ENCODE measurements around the gene CBX5.
A peak's percentile ranks its signal among the peaks of the same experiment; 100 is the strongest.
"Not testable (repeated sequence)": the region's sequence is repeated elsewhere in the genome, so short reads cannot be mapped to it uniquely, and the experiment has no call there.

The CBX5 gene

DNA sequence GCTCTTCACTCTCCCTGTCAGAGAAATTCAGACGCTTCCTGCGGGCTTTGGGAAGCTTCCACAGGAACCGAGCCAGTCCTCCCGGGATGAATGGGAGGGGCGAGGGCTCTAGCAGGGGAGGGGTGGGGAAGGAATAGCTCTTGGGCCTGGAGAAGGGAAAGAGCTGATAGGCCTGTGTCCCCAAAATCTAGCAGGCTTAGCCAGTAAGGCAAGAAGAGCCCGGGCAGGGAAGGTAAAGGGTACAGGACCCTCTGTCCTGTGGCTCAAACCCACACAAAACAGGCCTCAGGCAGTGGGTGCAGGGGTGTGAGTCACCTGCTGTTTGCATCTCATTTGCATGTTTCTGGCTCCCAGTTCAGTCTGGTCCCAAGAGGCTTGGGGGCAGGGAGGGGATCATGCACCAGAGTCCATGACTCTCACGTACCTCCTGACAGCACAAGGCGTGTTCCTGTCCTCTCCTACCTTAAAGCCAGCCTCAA lies 82.5 kb downstream of the CBX5 start:
- DNase-seq (ENCODE audit: low read depth in 2 of 2) = no peak

DNA sequence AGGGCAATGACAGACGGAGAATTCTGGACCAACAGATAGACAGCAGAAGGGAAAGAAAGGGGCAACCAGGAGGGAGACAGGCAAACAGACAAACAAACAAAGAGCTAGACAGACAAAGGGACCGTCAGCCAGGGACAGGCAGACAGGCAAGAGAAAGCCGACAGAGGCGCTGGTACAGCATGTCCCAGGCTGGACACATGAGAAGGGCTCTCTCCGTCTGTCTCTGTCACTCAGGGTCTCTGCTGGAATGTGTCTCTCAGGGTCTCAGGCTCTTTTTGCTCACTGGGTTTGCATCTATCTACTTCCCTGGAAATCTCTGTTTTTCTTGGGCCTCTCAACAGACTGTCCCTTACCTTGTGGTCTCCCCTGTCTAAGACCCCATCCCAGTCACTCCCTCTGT lies 82.9 kb downstream of the CBX5 start:
- no peak for DNase-seq (ENCODE audit: low read depth in 2 of 2)

DNA sequence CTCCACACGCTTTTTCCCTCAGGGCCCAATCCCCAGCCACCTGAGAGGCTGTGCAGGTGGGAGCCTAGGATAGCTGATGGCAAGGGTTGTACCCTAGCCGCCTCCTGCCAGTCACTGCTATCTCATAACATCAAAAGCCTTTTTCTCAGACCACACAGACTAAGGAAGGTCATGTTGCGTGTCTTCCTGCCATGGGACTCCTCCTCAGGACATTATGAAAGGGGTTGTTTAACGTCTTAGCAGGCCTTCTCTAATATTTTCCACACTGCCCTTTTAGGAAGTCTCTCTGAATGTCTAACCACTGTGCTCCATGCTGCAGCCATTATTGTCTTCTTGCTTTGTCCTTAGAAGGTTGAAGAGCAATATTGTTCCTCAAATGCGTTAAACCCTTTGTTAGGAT lies 83.5 kb downstream of the CBX5 start:
- DNase-seq (ENCODE audit: low read depth in 2 of 2) = no peak

DNA sequence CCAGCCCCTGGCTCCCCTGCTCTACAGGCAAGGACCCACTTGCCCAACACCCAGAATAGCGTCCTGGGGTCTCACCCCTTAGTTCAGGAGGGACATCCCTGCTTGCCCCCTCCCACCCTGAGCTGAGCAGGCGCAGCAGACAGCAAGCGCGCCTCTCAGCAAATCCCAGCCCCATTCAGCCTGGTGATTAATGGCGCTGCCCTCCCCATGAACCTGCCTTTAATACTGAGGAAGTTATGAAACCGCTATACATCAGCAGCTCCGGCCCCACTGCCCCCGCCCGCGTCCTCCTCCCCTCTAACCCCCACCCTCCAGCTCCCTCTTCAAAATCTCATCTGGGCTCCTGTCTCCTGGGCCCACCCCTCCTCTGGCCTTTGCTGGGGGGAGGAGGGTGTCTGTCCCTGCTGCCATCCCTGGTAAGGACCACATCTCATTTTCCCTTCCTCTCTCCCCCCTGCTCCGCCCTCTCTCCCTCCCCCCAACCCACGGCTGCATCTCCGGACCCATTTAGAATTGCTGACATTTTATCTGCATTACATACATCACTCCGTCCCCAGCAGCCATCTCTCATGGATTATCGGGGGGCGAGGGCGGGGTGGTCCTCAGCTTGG lies 84.1 kb downstream of the CBX5 start:
- DNase-seq (ENCODE audit: low read depth in 2 of 2) = no peak

DNA sequence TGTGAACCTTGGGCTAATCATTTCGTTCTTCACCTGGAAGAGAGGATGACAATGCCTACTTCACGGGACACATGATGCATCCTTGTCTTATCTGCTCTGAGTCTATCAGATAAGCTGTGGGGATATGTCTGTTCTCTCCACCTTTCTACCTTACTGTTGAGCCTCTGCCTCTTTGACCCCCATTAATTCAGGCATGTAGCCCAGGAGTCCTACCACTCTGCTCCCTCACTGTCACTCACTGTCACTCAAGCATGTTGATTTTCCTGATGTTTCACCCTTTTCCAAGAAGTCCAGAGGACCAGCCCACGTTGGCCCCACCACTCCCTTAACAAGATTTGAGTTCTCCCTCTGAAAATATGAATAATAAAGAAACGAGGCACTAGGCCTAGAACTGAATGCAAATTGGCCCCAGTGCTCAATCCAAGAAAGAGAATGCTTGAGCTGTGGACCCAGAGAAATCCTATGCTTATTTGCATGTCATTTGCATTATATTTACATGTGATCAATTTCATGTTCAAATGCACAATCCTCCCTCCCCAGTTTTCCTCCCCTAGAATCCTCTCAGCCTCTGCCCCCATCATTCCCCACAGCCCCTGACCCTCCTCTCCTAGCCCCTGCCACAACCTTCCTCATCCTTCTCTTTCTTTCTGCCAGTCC lies 84.7 kb downstream of the CBX5 start:
- DNase-seq (ENCODE audit: low read depth in 2 of 2) = no peak

DNA sequence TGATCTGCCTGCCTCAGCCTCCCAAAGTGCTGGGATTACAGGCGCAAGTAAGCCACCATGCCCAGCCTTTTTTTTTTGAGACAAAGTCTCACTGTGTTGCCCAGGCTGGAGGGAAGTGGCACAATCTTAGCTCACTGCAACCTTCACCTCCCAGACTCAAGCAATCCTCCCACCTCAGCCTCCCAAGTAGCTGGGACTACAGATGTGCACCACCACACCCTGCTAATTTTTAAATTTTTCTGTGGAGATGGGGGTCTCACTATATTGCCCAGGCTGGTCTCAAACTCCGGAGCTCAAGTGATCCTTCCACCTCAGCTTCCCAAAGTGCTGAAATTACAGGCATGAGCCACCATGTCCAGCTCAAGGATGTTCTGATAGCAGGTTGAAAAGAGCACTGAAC lies 85.3 kb downstream of the CBX5 start:
- DNase-seq (ENCODE audit: low read depth in 2 of 2) = not testable (repeated sequence)

DNA sequence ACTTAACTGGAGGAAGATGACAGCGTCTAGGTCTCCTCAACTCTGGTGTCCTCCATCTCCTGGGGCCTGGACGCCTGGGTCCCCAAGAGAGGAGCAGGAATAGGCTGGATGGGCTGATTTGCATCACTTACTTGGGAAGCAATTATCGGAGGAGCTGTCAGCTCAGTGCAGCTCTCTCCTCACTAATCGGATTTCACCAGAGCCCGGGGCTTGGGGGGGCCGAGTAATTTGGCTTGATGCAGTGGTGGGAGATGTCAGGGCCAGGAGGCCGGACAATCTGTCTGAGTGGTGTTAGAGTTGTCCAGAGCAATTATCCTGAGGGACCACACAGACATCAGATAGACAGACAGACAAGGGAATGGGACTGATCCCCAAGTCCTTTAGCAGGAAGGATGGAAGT lies 86.5 kb downstream of the CBX5 start:
- no peak for DNase-seq (ENCODE audit: low read depth in 2 of 2)

DNA sequence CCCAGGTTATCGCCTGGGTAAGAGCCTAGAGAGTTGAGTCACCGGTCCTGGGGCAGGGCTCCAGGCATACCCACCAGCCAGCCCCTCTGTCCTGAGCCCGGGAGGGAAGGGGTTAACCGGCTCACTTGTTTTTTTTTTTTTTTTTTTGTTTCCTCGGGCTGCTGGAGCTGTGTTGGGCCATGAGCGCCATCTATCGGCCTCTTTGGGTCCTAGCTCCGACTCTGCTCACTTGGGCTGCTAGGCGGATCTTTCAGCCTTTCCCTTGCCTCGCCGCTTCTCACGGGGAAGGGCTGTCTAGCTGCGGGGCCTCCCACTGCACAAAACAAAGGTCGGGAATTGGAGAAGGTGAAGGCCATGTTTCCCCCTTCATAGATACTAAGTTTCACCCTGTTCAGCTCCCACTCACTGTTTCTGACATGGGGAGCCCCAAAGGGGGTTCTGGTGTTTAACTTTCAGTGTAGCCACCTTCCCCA lies 88.3 kb downstream of the CBX5 start:
- DNase-seq (ENCODE audit: low read depth in 2 of 2) = peak; percentile 45 to 51

DNA sequence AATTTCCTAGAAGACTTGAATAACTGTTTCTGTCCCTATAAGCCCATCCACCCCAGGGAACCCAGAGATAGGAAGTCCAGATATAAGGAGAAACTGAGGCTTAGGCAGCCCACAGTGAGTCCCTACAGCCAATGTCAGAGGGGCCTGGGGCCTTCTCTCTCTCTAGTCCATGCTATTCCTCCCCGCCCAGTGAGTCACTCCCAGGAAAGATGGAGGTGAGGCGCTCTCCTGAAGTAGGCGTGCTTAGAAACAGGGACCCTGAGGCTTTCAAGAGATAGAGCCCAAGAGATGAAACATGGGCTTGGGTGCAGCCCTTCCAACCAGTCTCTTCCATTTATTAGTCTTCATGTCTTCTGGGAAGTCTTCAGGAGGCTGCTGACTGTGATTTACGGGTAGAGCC lies 88.8 kb downstream of the CBX5 start:
- DNase-seq (ENCODE audit: low read depth in 2 of 2) = no peak

DNA sequence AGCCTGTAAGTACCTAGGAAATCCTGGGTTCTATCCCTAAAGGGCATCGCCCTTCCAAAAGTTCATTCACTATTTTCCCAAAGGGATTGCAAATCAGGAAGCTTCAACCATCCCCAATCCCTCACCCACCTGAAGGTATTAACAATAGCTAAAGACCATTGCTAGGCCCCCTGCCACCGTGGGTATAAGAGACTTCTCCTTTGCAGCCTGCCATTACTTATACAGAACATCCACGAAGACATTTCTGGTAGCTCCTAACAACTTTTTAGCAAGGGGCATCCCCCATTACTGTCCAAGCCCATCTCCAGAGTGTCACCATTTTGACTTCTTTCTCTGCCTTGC lies 90.8 kb downstream of the CBX5 start:
- no peak for DNase-seq (ENCODE audit: low read depth in 2 of 2)

DNA sequence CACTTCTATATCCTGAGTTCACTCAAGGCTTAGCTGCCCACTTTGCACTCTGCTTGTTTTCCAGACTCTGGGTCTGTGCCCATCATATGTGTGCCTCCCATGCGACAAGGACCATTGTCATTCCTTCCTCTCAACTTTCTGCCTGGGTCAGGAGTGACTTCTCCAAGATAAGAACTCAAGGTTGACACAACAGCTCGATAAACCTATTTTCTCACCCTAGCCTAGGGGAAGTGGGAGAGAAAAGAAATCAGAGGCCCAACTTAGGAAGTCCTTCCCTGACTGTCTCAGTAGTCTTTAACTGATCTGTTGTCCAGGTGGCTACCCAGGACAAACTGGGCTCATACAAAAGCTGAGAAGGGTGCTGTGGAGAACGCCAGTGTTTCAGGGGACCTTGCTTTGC lies 92.8 kb downstream of the CBX5 start:
- DNase-seq (ENCODE audit: low read depth in 2 of 2) = no peak

DNA sequence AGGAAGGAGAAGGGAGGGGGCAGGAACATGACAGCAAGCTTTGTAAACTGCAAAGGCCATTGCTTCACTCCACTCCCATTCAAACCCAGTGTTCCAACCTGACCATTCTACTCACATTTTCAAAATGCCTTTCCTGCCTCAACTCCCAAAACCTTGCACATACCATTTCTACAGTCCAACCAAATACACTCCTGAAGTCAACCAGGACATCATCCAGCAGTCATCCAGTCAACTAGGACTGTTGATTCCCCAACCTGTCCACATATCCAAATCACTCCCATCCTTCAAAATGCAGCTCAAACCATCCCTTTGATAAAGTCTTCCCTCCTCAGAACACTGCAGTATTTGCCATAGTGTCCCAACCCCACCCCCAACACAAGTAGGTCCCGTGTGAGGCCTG lies 94.0 kb downstream of the CBX5 start:
- DNase-seq (ENCODE audit: low read depth in 2 of 2) = no peak

DNA sequence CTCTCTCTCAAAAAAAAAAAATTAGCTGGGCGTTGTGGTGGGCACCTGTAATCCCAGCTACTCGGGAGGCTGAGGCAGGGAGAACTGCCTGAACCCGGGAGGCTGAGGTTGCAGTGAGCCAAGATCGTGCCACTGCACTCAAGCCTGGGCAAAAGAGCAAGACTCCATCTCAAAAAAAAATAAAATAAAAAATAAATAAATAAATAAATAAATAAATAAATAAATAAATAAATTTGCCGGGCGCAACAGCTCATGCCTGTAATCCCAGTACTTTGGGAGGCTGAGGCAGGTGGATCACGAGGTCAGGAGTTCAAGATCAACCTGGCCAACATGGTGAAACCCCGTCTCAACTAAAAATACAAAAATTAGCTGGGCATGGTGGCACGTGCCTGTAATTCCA lies 94.6 kb downstream of the CBX5 start:
- DNase-seq (ENCODE audit: low read depth in 2 of 2) = not testable (repeated sequence)

DNA sequence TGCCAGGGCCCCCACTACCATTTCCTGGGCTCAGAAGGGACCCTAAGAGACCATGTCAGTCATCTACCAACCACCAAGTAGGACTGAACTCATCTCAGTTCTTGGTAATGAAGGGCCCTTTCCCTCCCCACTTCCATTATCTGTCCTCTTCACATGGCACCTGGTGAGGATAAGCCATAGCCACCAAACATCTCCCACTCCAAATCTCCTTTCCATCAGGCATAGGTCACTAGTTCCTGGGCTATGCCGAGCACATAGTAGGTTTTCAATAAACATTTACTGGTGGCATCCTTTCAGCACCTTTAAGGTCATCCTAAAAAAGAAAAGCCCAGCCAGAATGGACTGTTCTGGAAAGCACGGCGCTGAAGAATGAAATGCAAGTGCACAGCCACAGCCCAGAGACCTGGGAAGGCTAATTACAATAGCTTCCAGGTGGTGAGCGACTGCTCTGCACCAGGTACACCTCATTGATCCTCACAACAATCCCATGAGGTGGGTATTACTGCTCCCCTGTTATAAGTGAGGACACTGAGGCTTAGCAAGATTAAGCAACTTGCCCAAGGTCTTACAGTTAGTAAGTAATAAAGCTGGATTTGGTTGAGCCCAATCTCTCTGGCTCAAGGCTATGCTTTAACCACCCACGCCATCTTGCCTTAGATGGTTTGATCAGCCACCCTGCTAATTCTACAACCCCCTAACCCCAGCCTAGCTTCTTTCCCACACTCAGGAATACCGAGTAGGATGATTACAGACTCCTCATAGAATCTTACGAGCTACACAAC lies 95.7 kb downstream of the CBX5 start:
- DNase-seq (ENCODE audit: low read depth in 2 of 2) = no peak

DNA sequence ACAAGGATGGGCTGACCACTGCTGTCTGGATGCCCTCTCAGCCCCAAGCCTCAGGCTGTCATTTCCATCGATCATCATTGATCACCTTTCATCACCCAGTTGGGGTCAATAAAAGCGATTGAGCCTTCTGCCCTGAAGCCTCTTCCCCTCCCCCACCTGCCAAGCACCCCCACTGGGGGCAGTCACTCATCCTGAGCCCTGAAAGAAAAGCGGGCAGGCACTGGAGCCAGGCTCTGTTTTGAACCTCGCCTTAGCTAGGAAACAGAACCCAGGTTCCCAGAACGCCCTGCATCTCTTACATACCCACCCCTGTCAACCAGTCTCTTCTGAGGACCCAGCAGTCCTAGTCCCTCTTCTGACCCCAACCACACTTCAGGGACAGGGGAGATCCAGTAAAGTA lies 96.9 kb downstream of the CBX5 start:
- no peak for DNase-seq (ENCODE audit: low read depth in 2 of 2)

DNA sequence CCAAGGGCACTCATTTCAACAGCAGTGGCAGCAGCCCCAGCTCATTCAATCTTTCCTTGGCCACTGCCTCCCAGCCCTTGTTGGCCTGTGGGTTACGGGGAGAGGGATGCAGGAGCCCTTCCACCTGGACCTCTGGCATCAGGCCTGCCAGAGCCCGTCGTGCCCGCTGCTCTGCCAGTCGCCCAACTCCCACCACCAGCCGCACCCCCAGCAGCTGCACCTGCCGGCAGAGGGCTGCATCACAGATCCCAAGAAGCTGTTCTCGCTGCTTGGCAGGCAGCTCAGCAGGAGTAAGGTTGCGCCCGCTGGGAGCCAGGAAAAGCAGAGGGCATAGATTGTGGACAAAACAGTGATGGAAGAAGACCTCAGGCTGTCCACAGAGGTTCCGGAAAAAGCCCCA lies 97.8 kb downstream of the CBX5 start:
- no peak for DNase-seq (ENCODE audit: low read depth in 2 of 2)
